Mesenchymal stem cell (in vitro differentiated cells and primary cell): ENCODE results near the gene FBXO41.

Experiments
- DNase-seq: peaks from one replicate; pipeline ENCODE4 v3.0.0-alpha.2; 2013
- H2AFZ ChIP-seq: one replicate; pipeline ENCODE4 v1.6.1; 2013; ENCODE audit warnings: low read depth, mild to moderate bottlenecking, control low read depth, inconsistent platforms, low read length, moderate library complexity
- H2AK5ac ChIP-seq: 2 replicates; pipeline ENCODE4 v1.6.1; 2013; ENCODE audit warnings: low read length, moderate library complexity, mild to moderate bottlenecking, inconsistent platforms; ENCODE audit not compliant: severe bottlenecking
- H2BK120ac ChIP-seq: one replicate; pipeline ENCODE4 v1.6.1; 2013; ENCODE audit warnings: low read depth, mild to moderate bottlenecking, inconsistent platforms, low read length, moderate library complexity
- H2BK12ac ChIP-seq, 2 experiments: one replicate each; pipeline ENCODE4 v1.6.1; 2013; ENCODE audit warnings: inconsistent platforms in 2 of 2, low read length in 2 of 2, mild to moderate bottlenecking in 2 of 2, moderate library complexity in 2 of 2, control low read depth in 1 of 2
- H2BK15ac ChIP-seq: one replicate; pipeline ENCODE4 v1.6.1; 2013; ENCODE audit warnings: mild to moderate bottlenecking, low read depth, inconsistent platforms; ENCODE audit not compliant: poor library complexity, severe bottlenecking
- H2BK5ac ChIP-seq: 2 replicates; pipeline ENCODE4 v1.6.1; 2013; ENCODE audit warnings: low read depth, mild to moderate bottlenecking, low read length, control low read depth, inconsistent platforms; ENCODE audit not compliant: poor library complexity, severe bottlenecking
- H3K14ac ChIP-seq, 2 experiments: one replicate each; pipeline ENCODE4 v1.6.1; 2013; ENCODE audit warnings: inconsistent platforms in 2 of 2, low read length in 2 of 2, control low read depth in 1 of 2, mild to moderate bottlenecking in 1 of 2, moderate library complexity in 1 of 2
- H3K18ac ChIP-seq, 2 experiments: one replicate each; pipeline ENCODE4 v1.6.1; 2013; ENCODE audit warnings: inconsistent platforms in 2 of 2, low read length in 2 of 2, control low read depth in 1 of 2, low read depth in 1 of 2, mild to moderate bottlenecking in 1 of 2
- H3K23ac ChIP-seq, 2 experiments: one replicate each; pipeline ENCODE4 v1.6.1; 2013; ENCODE audit warnings: inconsistent platforms in 2 of 2, low read length in 2 of 2, mild to moderate bottlenecking in 2 of 2, moderate library complexity in 2 of 2, control low read depth in 1 of 2
- H3K27ac ChIP-seq: 2 replicates; pipeline ENCODE4 v1.5.1; 2013; ENCODE audit warnings: mild to moderate bottlenecking, moderate library complexity, low read length, control low read depth, inconsistent platforms; ENCODE audit not compliant: poor library complexity, severe bottlenecking
- H3K27me3 ChIP-seq, 2 experiments: 2 replicates each; pipeline versions ENCODE4 v1.6.1 to v1.7.0; 2013; ENCODE audit warnings: low read length in 2 of 2, mild to moderate bottlenecking in 2 of 2, moderate library complexity in 2 of 2, control low read depth in 1 of 2, inconsistent platforms in 1 of 2; ENCODE audit not compliant: control insufficient read depth in 1 of 2, insufficient read depth in 1 of 2
- H3K36me3 ChIP-seq, 2 experiments: 2 replicates each; pipeline versions ENCODE4 v1.6.1 to v1.7.0; 2013; ENCODE audit warnings: low read length in 2 of 2, control low read depth in 1 of 2, inconsistent platforms in 1 of 2, low read depth in 1 of 2, mild to moderate bottlenecking in 1 of 2; ENCODE audit not compliant: insufficient read depth in 2 of 2, control insufficient read depth in 1 of 2
- H3K4ac ChIP-seq, 2 experiments: one replicate each; pipeline ENCODE4 v1.6.1; 2013; ENCODE audit warnings: inconsistent platforms in 2 of 2, low read length in 2 of 2, mild to moderate bottlenecking in 2 of 2, moderate library complexity in 2 of 2, control low read depth in 1 of 2, low read depth in 1 of 2
- H3K4me1 ChIP-seq: 2 replicates; pipeline ENCODE4 v1.6.1; 2013; ENCODE audit warnings: low read depth, low read length, control low read depth; ENCODE audit not compliant: control insufficient read depth, insufficient read depth
- H3K4me2 ChIP-seq: 2 replicates; pipeline ENCODE4 v1.6.1; 2013; ENCODE audit warnings: low read length, mild to moderate bottlenecking, inconsistent platforms; ENCODE audit not compliant: poor library complexity, severe bottlenecking
- H3K4me3 ChIP-seq, 2 experiments: 2 replicates each; pipeline versions ENCODE4 v1.5.1 to v1.7.0; 2013; ENCODE audit warnings: low read length in 2 of 2, mild to moderate bottlenecking in 2 of 2, control low read depth in 1 of 2, low read depth in 1 of 2; ENCODE audit not compliant: insufficient read depth in 1 of 2
- H3K79me1 ChIP-seq: replicated peaks from 2 replicates; pipeline ENCODE4 v1.6.1; 2013; ENCODE audit warnings: mild to moderate bottlenecking, control low read depth, low read length, inconsistent platforms; ENCODE audit not compliant: poor library complexity, severe bottlenecking
- H3K9ac ChIP-seq: 2 replicates; pipeline ENCODE4 v1.7.0; 2013; ENCODE audit warnings: mild to moderate bottlenecking, low read length, moderate library complexity
- H3K9me3 ChIP-seq: 2 replicates; pipeline ENCODE4 v1.7.0; 2013; ENCODE audit warnings: mild to moderate bottlenecking, low read length; ENCODE audit not compliant: control insufficient read depth
- H4K8ac ChIP-seq: one replicate; pipeline ENCODE4 v1.6.1; 2013; ENCODE audit warnings: inconsistent platforms, mild to moderate bottlenecking, low read length, moderate library complexity
- H4K91ac ChIP-seq: one replicate; pipeline ENCODE4 v1.6.1; 2013; ENCODE audit warnings: mild to moderate bottlenecking, low read length, inconsistent platforms
- WGBS: methylation state at CpG from one replicate; pipeline ENCODE4 v1.1.7; 2013; ENCODE audit warnings: mixed read lengths; 5-methylcytosine and 5-hydroxymethylcytosine counted together

The FBXO41 gene

GRCh38 chr2:73265298-73266060 lies 18.8 kb downstream of the FBXO41 start:
- H3K23ac ChIP-seq, result no peak overlapping the region
- H3K18ac ChIP-seq, result no peak overlapping the region
- no peak overlapping the region for H2BK15ac ChIP-seq
- 88% methylated on average over 27 of the region's 28 CpGs for WGBS
- no peak overlapping the region for H3K9ac ChIP-seq
- H2BK5ac ChIP-seq, result no peak overlapping the region
- H2AFZ ChIP-seq, result no peak overlapping the region
- no peak overlapping the region for H2BK120ac ChIP-seq
- no peak overlapping the region for H2BK12ac ChIP-seq
- H3K27me3 ChIP-seq, result peaks cover 36 to 38% of the 10 kb centered on the region in 2 experiments
- H3K79me1 ChIP-seq, result no peaks in the 10 kb centered on the region
- H3K27ac ChIP-seq, result no peak overlapping the region
- H3K4me1 ChIP-seq, result peaks cover 21% of the 10 kb centered on the region
- no peaks in the 10 kb centered on the region for H3K9me3 ChIP-seq
- H3K4ac ChIP-seq, result no peak overlapping the region
- H3K36me3 ChIP-seq, result peaks cover 0 to 19% of the 10 kb centered on the region in 2 experiments
- no peak overlapping the region for H3K4me2 ChIP-seq
- no peak overlapping the region for H3K4me3 ChIP-seq
- no peak overlapping the region for H4K8ac ChIP-seq
- H2AK5ac ChIP-seq, result no peak overlapping the region
- no peak overlapping the region for H3K14ac ChIP-seq
- DNase-seq, result no peak
- no peak overlapping the region for H4K91ac ChIP-seq

GRCh38 chr2:73264783-73265182 lies 19.5 kb downstream of the FBXO41 start:
- Histone ChIP-seq H2AFZ (no peak overlapping the region), H2BK15ac (no peak overlapping the region), H2BK120ac (no peak overlapping the region), H3K14ac (no peak overlapping the region), H3K36me3 (peaks cover 0 to 20% of the 10 kb centered on the region in 2 experiments), H2AK5ac (no peak overlapping the region), H3K27ac (no peak overlapping the region), H3K4me1 (peaks cover 23% of the 10 kb centered on the region), H2BK5ac (no peak overlapping the region), H3K4ac (no peak overlapping the region), H3K9ac (no peak overlapping the region), H3K9me3 (no peaks in the 10 kb centered on the region), H3K18ac (no peak overlapping the region), H3K79me1 (no peaks in the 10 kb centered on the region), H3K27me3 (peaks cover 29 to 31% of the 10 kb centered on the region in 2 experiments), H2BK12ac (no peak overlapping the region), H4K8ac (no peak overlapping the region), H4K91ac (no peak overlapping the region), H3K4me2 (no peak overlapping the region), H3K23ac (no peak overlapping the region), H3K4me3 (no peak overlapping the region)
- no peak for DNase-seq
- 71% methylated on average over 4 of the region's 4 CpGs for WGBS

- H3K23ac ChIP-seq, result no peak overlapping the region
- H3K4me3 ChIP-seq, result no peak overlapping the region
- H3K14ac ChIP-seq, result no peak overlapping the region
- no peak overlapping the region for H2AFZ ChIP-seq
- H3K36me3 ChIP-seq, result peaks cover 0 to 23% of the 10 kb centered on the region in 2 experiments
- no peak overlapping the region for H2BK5ac ChIP-seq
- H2BK120ac ChIP-seq, result no peak overlapping the region
- H2AK5ac ChIP-seq, result no peak overlapping the region
- no peak for DNase-seq
- no peak overlapping the region for H3K4ac ChIP-seq
- no peaks in the 10 kb centered on the region for H3K9me3 ChIP-seq
- H2BK12ac ChIP-seq, result no peak overlapping the region
- H4K8ac ChIP-seq, result no peak overlapping the region
- no peak overlapping the region for H3K4me2 ChIP-seq
- H4K91ac ChIP-seq, result no peak overlapping the region
- H3K9ac ChIP-seq, result no peak overlapping the region
- H3K27ac ChIP-seq, result no peak overlapping the region
- peaks cover 19% of the 10 kb centered on the region for H3K4me1 ChIP-seq
- H3K79me1 ChIP-seq, result no peaks in the 10 kb centered on the region
- no peak overlapping the region for H2BK15ac ChIP-seq
- peaks cover 27 to 29% of the 10 kb centered on the region in 2 experiments for H3K27me3 ChIP-seq
- H3K18ac ChIP-seq, result no peak overlapping the region
- 93% methylated on average over 15 of the region's 15 CpGs for WGBS
Measured at GRCh38 chr2:73264332-73264606, 20.0 kb downstream of the FBXO41 start.

- Histone ChIP-seq H2BK15ac (no peak overlapping the region), H2BK12ac (no peak overlapping the region)
Measured at GRCh38 chr2:73263540-73264331, 20.5 kb downstream of the FBXO41 start.

More at GRCh38 chr2:73263540-73264331, 20.5 kb downstream of the FBXO41 start:
- Histone ChIP-seq H3K4me3 (no peak overlapping the region), H3K79me1 (no peaks in the 10 kb centered on the region), H2BK120ac (no peak overlapping the region), H3K23ac (no peak overlapping the region), H4K91ac (no peak overlapping the region), H3K14ac (no peak overlapping the region), H3K4me1 (peaks cover 13% of the 10 kb centered on the region), H3K4me2 (no peak overlapping the region), H3K27me3 (peaks cover 26 to 27% of the 10 kb centered on the region in 2 experiments), H3K18ac (no peak overlapping the region), H2BK5ac (no peak overlapping the region), H3K27ac (no peak overlapping the region), H3K9ac (no peak overlapping the region), H3K9me3 (no peaks in the 10 kb centered on the region), H2AK5ac (no peak overlapping the region), H3K36me3 (peaks cover 0 to 24% of the 10 kb centered on the region in 2 experiments), H3K4ac (no peak overlapping the region), H2AFZ (no peak overlapping the region), H4K8ac (no peak overlapping the region)
- no peak for DNase-seq
- 92% methylated on average over 16 of the region's 16 CpGs for WGBS
